Measurements from ENCODE around the gene RGPD3. TPM values are rescaled to one million over a fixed set of nuclear protein-coding genes. Genes with fewer than 3 reads are reported as not detected.

The RGPD3 gene
- polyA plus RNA-seq, 2 of the 4 experiments (the other 2 are of a cell fraction) = 0.08 to 0.34 TPM

GRCh38 chr2:106359512-106359911 is 108.7 kb downstream of the RGPD3 start (continued):
- TF ChIP-seq, protein P1, sequence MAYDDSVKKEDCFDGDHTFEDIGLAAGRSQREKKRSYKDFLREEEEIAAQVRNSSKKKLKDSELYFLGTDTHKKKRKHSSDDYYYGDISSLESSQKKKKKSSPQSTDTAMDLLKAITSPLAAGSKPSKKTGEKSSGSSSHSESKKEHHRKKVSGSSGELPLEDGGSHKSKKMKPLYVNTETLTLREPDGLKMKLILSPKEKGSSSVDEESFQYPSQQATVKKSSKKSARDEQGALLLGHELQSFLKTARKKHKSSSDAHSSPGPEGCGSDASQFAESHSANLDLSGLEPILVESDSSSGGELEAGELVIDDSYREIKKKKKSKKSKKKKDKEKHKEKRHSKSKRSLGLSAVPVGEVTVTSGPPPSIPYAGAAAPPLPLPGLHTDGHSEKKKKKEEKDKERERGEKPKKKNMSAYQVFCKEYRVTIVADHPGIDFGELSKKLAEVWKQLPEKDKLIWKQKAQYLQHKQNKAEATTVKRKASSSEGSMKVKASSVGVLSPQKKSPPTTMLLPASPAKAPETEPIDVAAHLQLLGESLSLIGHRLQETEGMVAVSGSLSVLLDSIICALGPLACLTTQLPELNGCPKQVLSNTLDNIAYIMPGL (CRISPR knock-in tag; IDR thresholded peaks at IDR 0.05; ENCODE audit: borderline replicate concordance) = no peak

DNA sequence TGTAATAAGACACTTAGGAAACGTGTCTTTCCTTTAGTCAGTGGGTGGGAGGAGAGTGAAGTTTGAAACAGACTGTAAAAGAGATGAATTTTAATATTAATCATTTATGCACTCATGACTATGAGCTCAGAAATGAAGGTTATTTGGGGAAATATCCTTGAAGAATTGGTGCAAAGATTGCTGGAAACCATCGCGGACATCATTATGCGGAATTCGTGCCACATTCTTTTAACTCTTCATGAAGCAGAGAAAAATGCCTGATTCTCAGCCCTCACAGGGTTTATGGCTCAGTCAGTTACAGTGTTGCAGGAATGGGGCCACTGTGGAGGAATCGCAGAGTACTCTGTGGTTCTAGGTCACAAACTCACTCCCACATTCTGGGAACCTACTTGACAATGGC is 109.7 kb downstream of the RGPD3 start:
- H3K4me2 ChIP-seq = no peak overlapping the region
- CTCF ChIA-PET = no interaction called here

DNA sequence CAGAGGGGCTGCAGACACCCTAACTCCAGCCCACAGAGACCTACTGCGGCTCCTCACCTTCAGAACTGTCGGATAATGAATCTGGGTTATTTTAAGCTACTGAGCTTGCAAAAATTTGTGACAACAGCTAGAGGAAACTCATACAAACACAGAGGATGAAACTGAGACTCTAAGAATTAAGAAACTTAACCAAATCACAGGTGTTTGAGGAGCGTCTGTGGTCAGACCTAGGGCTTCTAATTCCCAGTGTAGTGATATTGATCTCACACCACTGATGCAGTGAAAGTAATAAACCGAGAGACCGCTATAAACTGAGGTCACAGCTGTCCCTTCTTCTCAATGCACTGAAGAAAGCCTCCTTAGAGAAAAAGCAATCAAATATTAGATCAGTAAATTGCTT is 110.1 kb downstream of the RGPD3 start:
- Histone ChIP-seq H3K4me3 (no peak overlapping the region), H3K27ac (no peak overlapping the region), H3K4me2 (no peak overlapping the region), H3K4me1 (no peaks in the 10 kb centered on the region), H3K9me3 (no peaks in the 10 kb centered on the region)
- no peak for ATAC-seq
- POLR2A ChIA-PET = no interaction called here
- CTCF ChIA-PET = no interaction called here
- DNase-seq (ENCODE audit: low read depth in 1 of 2, low spot score in 1 of 2) = no peak
- 60% methylated on average over 5 of the region's 5 CpGs for WGBS (ENCODE audit: missing lambda C conversion rate)
- FAIRE-seq = no peak
- TF ChIP-seq NFE2L2 (conservative IDR thresholded peaks at IDR 0.05; ENCODE audit: low read length) = no peak
- no peak for TF ChIP-seq HOXB13 (CRISPR knock-in tag; IDR thresholded peaks at IDR 0.05; ENCODE audit: low read depth)

More for the DNA sequence above, 109.7 kb downstream of the RGPD3 start:
- POLR2A ChIA-PET = no interaction called here
- DNase-seq (ENCODE audit: low read depth in 1 of 2, low spot score in 1 of 2) (no peak), FAIRE-seq (no peak), ATAC-seq (no peak)
- TF ChIP-seq CHD4 (IDR thresholded peaks at IDR 0.05; ENCODE audit: borderline replicate concordance) = no peak
- no peaks in the 10 kb centered on the region for H3K9me3 ChIP-seq
- no peaks in the 10 kb centered on the region for H3K4me1 ChIP-seq
- WGBS (ENCODE audit: missing lambda C conversion rate) = 48% methylated on average over 6 of the region's 6 CpGs
- H3K4me3 ChIP-seq = no peak overlapping the region
- no peak overlapping the region for H3K27ac ChIP-seq

DNA sequence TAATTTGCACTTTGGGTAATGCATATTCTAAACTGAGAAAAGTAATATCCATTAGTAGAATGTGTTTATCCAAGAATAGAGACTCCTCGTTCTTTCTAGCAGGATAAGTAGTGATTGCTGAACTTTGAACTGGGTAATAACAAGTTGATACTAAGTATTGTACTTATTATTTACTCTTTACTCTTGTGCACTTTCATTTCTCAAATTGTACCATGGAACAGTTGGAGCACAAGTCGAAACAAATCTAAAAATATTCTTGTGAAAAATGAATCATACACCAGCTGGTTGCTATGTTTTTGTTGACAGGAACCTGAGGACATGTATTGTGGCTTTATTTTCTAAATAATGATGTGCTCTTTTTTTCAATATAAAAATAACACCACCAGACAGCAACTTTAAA is 111.9 kb downstream of the RGPD3 start:
- Histone ChIP-seq H3K4me3 (no peak overlapping the region), H3K4me1 (no peaks in the 10 kb centered on the region), H3K4me2 (no peak overlapping the region), H3K9me3 (no peaks in the 10 kb centered on the region), H3K27ac (no peak overlapping the region)
- DNase-seq (ENCODE audit: low read depth in 1 of 2, low spot score in 1 of 2) (no peak), FAIRE-seq (no peak), ATAC-seq (no peak)
- ChIA-PET CTCF (no interaction called here), POLR2A (no interaction called here)
- TF ChIP-seq HOXA7 (CRISPR knock-in tag; IDR thresholded peaks at IDR 0.05) = no peak
- TF ChIP-seq CHD2 (IDR thresholded peaks at IDR 0.05; ENCODE audit: low read length, partially characterized antibody) = no peak
- TF ChIP-seq, protein P2, sequence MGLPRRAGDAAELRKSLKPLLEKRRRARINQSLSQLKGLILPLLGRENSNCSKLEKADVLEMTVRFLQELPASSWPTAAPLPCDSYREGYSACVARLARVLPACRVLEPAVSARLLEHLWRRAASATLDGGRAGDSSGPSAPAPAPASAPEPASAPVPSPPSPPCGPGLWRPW (IDR thresholded peaks at IDR 0.05) = no peak
- TF ChIP-seq TP53 (CRISPR knock-in tag; IDR thresholded peaks at IDR 0.05) = no peak
- no peak for TF ChIP-seq JUNB (IDR thresholded peaks at IDR 0.05)
- TF ChIP-seq TFCP2L1 (CRISPR knock-in tag; IDR thresholded peaks at IDR 0.05) = no peak
- no peak for TF ChIP-seq RFX5 (IDR thresholded peaks at IDR 0.05)
- no peak for TF ChIP-seq HOXB5 (CRISPR knock-in tag; IDR thresholded peaks at IDR 0.05)
- no peak for TF ChIP-seq NFE2L2 (conservative IDR thresholded peaks at IDR 0.05; ENCODE audit: low read length)
- no peak for TF ChIP-seq GATA3 (IDR thresholded peaks at IDR 0.05; ENCODE audit: borderline replicate concordance)
- TF ChIP-seq, protein P3, sequence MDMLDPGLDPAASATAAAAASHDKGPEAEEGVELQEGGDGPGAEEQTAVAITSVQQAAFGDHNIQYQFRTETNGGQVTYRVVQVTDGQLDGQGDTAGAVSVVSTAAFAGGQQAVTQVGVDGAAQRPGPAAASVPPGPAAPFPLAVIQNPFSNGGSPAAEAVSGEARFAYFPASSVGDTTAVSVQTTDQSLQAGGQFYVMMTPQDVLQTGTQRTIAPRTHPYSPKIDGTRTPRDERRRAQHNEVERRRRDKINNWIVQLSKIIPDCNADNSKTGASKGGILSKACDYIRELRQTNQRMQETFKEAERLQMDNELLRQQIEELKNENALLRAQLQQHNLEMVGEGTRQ (IDR thresholded peaks at IDR 0.05) = no peak
- TF ChIP-seq, protein P1 (CRISPR knock-in tag; IDR thresholded peaks at IDR 0.05; ENCODE audit: borderline replicate concordance) = no peak
- TF ChIP-seq FOSB (CRISPR knock-in tag; IDR thresholded peaks at IDR 0.05) = no peak
- no peak for TF ChIP-seq JUN (IDR thresholded peaks at IDR 0.05)
- TF ChIP-seq RARB (CRISPR knock-in tag; IDR thresholded peaks at IDR 0.05) = no peak
- TF ChIP-seq, protein P4, sequence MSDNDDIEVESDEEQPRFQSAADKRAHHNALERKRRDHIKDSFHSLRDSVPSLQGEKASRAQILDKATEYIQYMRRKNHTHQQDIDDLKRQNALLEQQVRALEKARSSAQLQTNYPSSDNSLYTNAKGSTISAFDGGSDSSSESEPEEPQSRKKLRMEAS (IDR thresholded peaks at IDR 0.05) = no peak
- TF ChIP-seq, protein P5, sequence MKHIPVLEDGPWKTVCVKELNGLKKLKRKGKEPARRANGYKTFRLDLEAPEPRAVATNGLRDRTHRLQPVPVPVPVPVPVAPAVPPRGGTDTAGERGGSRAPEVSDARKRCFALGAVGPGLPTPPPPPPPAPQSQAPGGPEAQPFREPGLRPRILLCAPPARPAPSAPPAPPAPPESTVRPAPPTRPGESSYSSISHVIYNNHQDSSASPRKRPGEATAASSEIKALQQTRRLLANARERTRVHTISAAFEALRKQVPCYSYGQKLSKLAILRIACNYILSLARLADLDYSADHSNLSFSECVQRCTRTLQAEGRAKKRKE (CRISPR knock-in tag; IDR thresholded peaks at IDR 0.05; ENCODE audit: low read depth) = no peak
- 13% methylated on average over 2 of the region's 2 CpGs for WGBS (ENCODE audit: missing lambda C conversion rate)

Measured in A549 (cell line).